ENCODE data around the gene MOSPD3.

MOSPD3 gene

GRCh38 chr7:100575746-100576383 lies 36.5 kb upstream of the MOSPD3 start:
- DNase-seq = no peak

GRCh38 chr7:100576384-100576993 lies 35.9 kb upstream of the MOSPD3 start:
- DNase-seq = no peak

GRCh38 chr7:100577103-100577502 lies 35.2 kb upstream of the MOSPD3 start:
- DNase-seq = no peak

- no peak for DNase-seq
Observed at GRCh38 chr7:100577507-100577906, 34.8 kb upstream of the MOSPD3 start.

GRCh38 chr7:100578246-100579183 lies 33.8 kb upstream of the MOSPD3 start:
- DNase-seq = no peak

- no peak for DNase-seq
Observed at GRCh38 chr7:100580466-100581283, 31.7 kb upstream of the MOSPD3 start.

- no peak for DNase-seq
Observed at GRCh38 chr7:100582041-100582579, 30.2 kb upstream of the MOSPD3 start.

- DNase-seq = no peak
Observed at GRCh38 chr7:100582650-100583049, 29.7 kb upstream of the MOSPD3 start.

GRCh38 chr7:100583132-100584053 lies 28.9 kb upstream of the MOSPD3 start:
- DNase-seq = no peak

GRCh38 chr7:100584054-100584682 lies 28.2 kb upstream of the MOSPD3 start:
- DNase-seq = no peak

GRCh38 chr7:100584683-100585510 lies 27.4 kb upstream of the MOSPD3 start:
- DNase-seq = no peak

GRCh38 chr7:100585511-100586265 lies 26.7 kb upstream of the MOSPD3 start, which contains the start of gene LRCH4:
TSS of gene LRCH4 (minus strand) at chr7:100586129. CDS start at chr7:100586100, 29 bp downstream.
- no peak for DNase-seq

- peak; percentile 100 for DNase-seq
Observed at GRCh38 chr7:100586266-100587025, 25.9 kb upstream of the MOSPD3 start, which contains the start of gene FBXO24. TSS of gene FBXO24 (plus strand) at chr7:100586328. CDS start at chr7:100586626, 298 bp downstream.

GRCh38 chr7:100588438-100588837 lies 23.9 kb upstream of the MOSPD3 start:
- no peak for DNase-seq

- DNase-seq = no peak
Observed at GRCh38 chr7:100589341-100589947, 22.9 kb upstream of the MOSPD3 start.

- no peak for DNase-seq
Observed at GRCh38 chr7:100590077-100590737, 22.1 kb upstream of the MOSPD3 start.

GRCh38 chr7:100591596-100591995 lies 20.7 kb upstream of the MOSPD3 start:
- DNase-seq = no peak

Data from cerebellar nuclear complex (tissue), 1 donor.